ENCODE data around the gene ARHGAP26. TPM values are rescaled to one million over a fixed set of nuclear protein-coding genes. Genes with fewer than 3 reads are reported as not detected.

Gene ARHGAP26
- polyA plus RNA-seq, 3 donors = 26.5 to 56.8 (median 28.7) TPM

- Mint-ChIP-seq H3K4me3 (no peak overlapping the region), H3K27ac (peak overlapping the region in 1 of 7 donors; percentile 32), H3K4me1 (peaks cover 89% of the 10 kb centered on the region), H3K27me3 (ENCODE audit: low read depth in 3 of 3) (peaks cover 0 to 4% (median 2%) of the 10 kb centered on the region in 3 donors), H3K9me3 (peaks cover 0 to 2% (median 0%) of the 10 kb centered on the region in 7 donors), H3K36me3 (peaks cover 40 to 51% of the 10 kb centered on the region in 2 donors)
- H2AFZ ChIP-seq (ENCODE audit: insufficient read depth, low read depth, low read length, poor library complexity, severe bottlenecking) = no peak overlapping the region
- peaks cover 0 to 18% of the 10 kb centered on the region in 2 donors for H3K36me3 ChIP-seq (replicated peaks in 1 of 2; ENCODE audit: control insufficient read depth in 1 of 2, insufficient read depth in 2 of 2, low read length in 2 of 2)
- no peak overlapping the region for H3K4me2 ChIP-seq (replicated peaks; ENCODE audit: extremely low read depth, low read length, poor library complexity, severe bottlenecking)
- no peak overlapping the region for H3K27ac ChIP-seq (ENCODE audit: low read depth in 1 of 2, low read length in 2 of 2)
- H3K4me1 ChIP-seq (ENCODE audit: control insufficient read depth in 1 of 2, insufficient read depth in 2 of 2, low read length in 2 of 2) = peaks cover 67 to 86% of the 10 kb centered on the region in 2 donors
- H3K9ac ChIP-seq (ENCODE audit: insufficient read depth, low read length, poor library complexity, severe bottlenecking) = no peak overlapping the region
- no CpG with 5 or more reads among the region's 2 CpGs for WGBS (ENCODE audit: insufficient coverage)
- no peak for DNase-seq
- H3K79me2 ChIP-seq (ENCODE audit: insufficient read depth, low read length) = peaks cover 100% of the 10 kb centered on the region
- H3K4me3 ChIP-seq (replicated peaks in 1 of 3; ENCODE audit: low read depth in 2 of 3, low read length in 3 of 3) = no peak overlapping the region
- H3K27me3 ChIP-seq (ENCODE audit: control insufficient read depth in 2 of 2, insufficient read depth in 2 of 2, low read length in 2 of 2) = no peaks in the 10 kb centered on the region
- intact Hi-C loops (cut with micrococcal nuclease) = no loop called here
- no peaks in the 10 kb centered on the region for H3K9me3 ChIP-seq (replicated peaks in 1 of 2; ENCODE audit: control insufficient read depth in 1 of 2, insufficient read depth in 1 of 2, low read length in 2 of 2)
- peaks cover 100% of the 10 kb centered on the region for H4K20me1 ChIP-seq (ENCODE audit: insufficient read depth, low read length)
- no peak for TF ChIP-seq CTCF (IDR thresholded peaks at IDR 0.05)
These were observed 10.7 kb downstream of the ARHGAP26 start for GRCh38 chr5:142780871-142781270.

- H3K36me3 Mint-ChIP-seq = peaks cover 45 to 59% of the 10 kb centered on the region in 2 donors
- Histone ChIP-seq H3K36me3 (replicated peaks in 1 of 2; ENCODE audit: control insufficient read depth in 1 of 2, insufficient read depth in 2 of 2, low read length in 2 of 2) (peaks cover 0 to 30% of the 10 kb centered on the region in 2 donors), H2AFZ (ENCODE audit: insufficient read depth, low read depth, low read length, poor library complexity, severe bottlenecking) (no peak overlapping the region), H3K27me3 (ENCODE audit: control insufficient read depth in 2 of 2, insufficient read depth in 2 of 2, low read length in 2 of 2) (no peaks in the 10 kb centered on the region), H3K4me2 (replicated peaks; ENCODE audit: extremely low read depth, low read length, poor library complexity, severe bottlenecking) (peak overlapping the region; percentile 41), H3K9me3 (replicated peaks in 1 of 2; ENCODE audit: control insufficient read depth in 1 of 2, insufficient read depth in 1 of 2, low read length in 2 of 2) (no peaks in the 10 kb centered on the region), H3K4me3 (replicated peaks in 1 of 3; ENCODE audit: low read depth in 2 of 3, low read length in 3 of 3) (peak overlapping the region in 1 of 3 experiments; percentile 42), H3K9ac (ENCODE audit: insufficient read depth, low read length, poor library complexity, severe bottlenecking) (no peak overlapping the region), H4K20me1 (ENCODE audit: insufficient read depth, low read length) (peaks cover 100% of the 10 kb centered on the region), H3K4me1 (ENCODE audit: control insufficient read depth in 1 of 2, insufficient read depth in 2 of 2, low read length in 2 of 2) (peaks cover 45 to 65% of the 10 kb centered on the region in 2 donors), H3K27ac (ENCODE audit: low read depth in 1 of 2, low read length in 2 of 2) (peak overlapping the region; percentile 56 to 73), H3K79me2 (ENCODE audit: insufficient read depth, low read length) (peaks cover 100% of the 10 kb centered on the region)
- peaks cover 70% of the 10 kb centered on the region for H3K4me1 Mint-ChIP-seq
- peaks cover 0 to 6% (median 2%) of the 10 kb centered on the region in 3 donors for H3K27me3 Mint-ChIP-seq (ENCODE audit: low read depth in 3 of 3)
- DNase-seq = no peak
- peak overlapping the region; percentile 73 to 92 (median 88) for H3K27ac Mint-ChIP-seq
- no peak for TF ChIP-seq CTCF (IDR thresholded peaks at IDR 0.05)
- H3K9me3 Mint-ChIP-seq = peaks cover 0 to 2% (median 0%) of the 10 kb centered on the region in 7 donors
- intact Hi-C loops (cut with micrococcal nuclease) = no loop called here
- whole genome bisulfite sequencing (ENCODE audit: insufficient coverage) = 92% methylated on average over 6 of the region's 8 CpGs
- H3K4me3 Mint-ChIP-seq = peak overlapping the region in 1 of 2 donors; percentile 50
These were observed 12.9 kb downstream of the ARHGAP26 start for GRCh38 chr5:142782976-142783530.
